NB4 (cell line): ENCODE results near the gene CYLC2.

Source experiments
- DNase-seq: peaks from one replicate; pipeline ENCODE4 v3.0.0; 2010; ENCODE audit warnings: low read depth
- H3K4me3 ChIP-seq: one replicate; pipeline ENCODE4 v1.5.1; 2011; ENCODE audit warnings: mild to moderate bottlenecking, low read depth, low read length, moderate library complexity
- CTCF ChIP-seq: IDR thresholded peaks from one replicate; pipeline ENCODE4 v1.5.1; 2012; ENCODE audit warnings: low read depth, low read length
- MAX ChIP-seq: IDR thresholded peaks from 2 replicates; pipeline ENCODE4 v1.6.1; 2011; ENCODE audit warnings: low read depth, low read length
- MYC ChIP-seq: IDR thresholded peaks from 2 replicates; pipeline ENCODE4 v1.6.1; 2011; ENCODE audit warnings: low read depth, low read length
- POLR2A ChIP-seq: IDR thresholded peaks from 2 replicates; pipeline ENCODE4 v1.6.1; 2011; ENCODE audit warnings: mild to moderate bottlenecking; ENCODE audit not compliant: insufficient read length; ENCODE audit errors: extremely low read depth

The CYLC2 gene

GRCh38 chr9:102975251-102975650, 19.9 kb upstream of the CYLC2 start:
- no peak overlapping the region for H3K4me3 ChIP-seq
- TF ChIP-seq MAX (no peak), MYC (no peak), CTCF (no peak), POLR2A (no peak)
- no peak for DNase-seq

DNA sequence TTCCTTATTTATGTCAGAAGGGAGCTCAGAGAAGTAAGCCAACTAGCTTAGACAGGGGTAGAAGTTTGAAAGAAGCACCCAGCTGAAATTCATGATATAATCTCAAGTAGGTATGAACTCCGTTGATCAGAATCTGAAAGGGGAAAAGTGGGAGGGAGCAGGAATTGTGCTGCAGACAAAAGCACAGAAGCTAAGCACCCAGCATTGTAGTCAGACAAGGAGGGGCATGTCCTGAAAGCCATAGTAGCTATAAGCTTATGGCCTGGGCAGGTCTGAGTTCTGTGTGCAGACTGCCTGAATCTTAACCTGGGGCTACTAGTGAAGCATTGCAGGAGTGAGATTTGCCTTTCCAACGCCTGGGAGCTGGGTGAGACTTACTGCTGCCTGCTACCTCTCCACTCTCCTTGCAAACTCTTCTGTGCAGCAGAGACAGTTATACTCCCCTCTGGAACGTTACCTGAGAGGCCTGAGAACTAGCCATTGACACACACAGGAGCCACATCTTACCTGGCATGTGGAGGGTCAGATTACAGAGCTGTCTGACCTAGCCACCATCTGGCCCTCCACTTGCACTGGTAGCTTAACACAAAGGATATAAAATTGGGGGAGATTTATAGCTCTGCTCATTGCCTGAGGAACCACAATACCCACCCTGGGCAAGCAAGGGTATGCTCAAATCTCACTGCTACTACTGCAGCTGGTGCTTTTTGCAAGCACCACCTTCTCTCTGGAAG, 9.8 kb upstream of the CYLC2 start:
- no peak for TF ChIP-seq CTCF
- no peak for TF ChIP-seq MYC
- no peak for TF ChIP-seq POLR2A
- no peak for TF ChIP-seq MAX
- H3K4me3 ChIP-seq = no peak overlapping the region
- DNase-seq = no peak

DNA sequence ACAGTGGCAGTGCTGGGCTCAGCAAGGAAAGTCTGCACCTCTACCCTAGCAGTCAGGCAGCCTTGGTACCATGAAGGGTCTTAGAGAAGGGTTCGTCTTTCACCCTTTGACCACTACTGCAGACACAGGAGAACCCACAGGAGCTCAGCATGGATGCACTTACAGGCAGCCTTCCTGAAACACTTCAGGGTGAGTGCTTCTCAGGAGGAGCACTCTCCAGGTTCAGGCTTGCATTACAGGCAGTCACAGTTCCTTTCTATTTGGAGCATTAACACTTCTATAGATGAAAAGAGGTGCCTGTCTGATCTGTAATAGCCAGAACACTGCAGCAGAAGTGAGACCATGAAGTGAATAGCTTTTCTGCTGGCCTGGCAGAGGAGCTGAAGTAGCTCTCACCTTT, 8.7 kb upstream of the CYLC2 start:
- no peak overlapping the region for H3K4me3 ChIP-seq
- DNase-seq = no peak
- TF ChIP-seq POLR2A = no peak
- no peak for TF ChIP-seq MYC

DNA sequence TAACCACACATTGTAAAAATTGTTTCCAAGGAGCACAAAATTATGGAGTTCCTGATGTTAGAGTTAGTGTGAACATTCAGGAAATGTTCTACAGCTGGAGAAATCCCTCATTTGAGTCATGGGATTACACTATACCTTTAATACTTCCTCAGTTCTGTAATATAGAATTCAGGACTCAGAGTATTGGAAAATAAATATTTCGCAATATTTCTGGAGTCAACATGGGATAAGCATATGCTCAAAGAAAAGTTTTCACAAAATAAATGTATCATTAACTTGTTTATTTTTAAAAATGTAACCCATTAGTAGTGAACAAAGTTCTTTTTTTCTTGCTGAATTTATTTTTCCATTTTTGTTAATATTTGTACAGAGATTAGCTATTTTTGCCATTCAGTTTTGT, 8.6 kb downstream of the CYLC2 start:
- H3K4me3 ChIP-seq = no peak overlapping the region
- no peak for DNase-seq
- no peak for TF ChIP-seq CTCF

DNA sequence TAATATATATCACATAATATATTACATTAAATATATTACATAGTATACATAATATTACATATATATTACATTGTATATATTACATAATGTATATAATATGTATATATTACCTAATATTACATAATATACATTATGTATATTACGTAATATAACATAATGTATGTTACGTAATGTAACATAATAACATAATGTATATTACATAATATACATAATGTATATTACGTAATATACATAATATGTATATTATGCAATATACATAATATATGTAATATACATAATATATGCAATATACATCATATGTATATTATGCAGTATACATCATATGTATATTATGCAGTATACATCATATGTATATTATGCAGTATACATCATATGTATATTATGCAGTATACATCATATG, 19.1 kb downstream of the CYLC2 start:
- no peak overlapping the region for H3K4me3 ChIP-seq
- no peak for TF ChIP-seq CTCF
- no peak for TF ChIP-seq MYC
- no peak for TF ChIP-seq MAX
- TF ChIP-seq POLR2A = no peak
- no peak for DNase-seq

DNA sequence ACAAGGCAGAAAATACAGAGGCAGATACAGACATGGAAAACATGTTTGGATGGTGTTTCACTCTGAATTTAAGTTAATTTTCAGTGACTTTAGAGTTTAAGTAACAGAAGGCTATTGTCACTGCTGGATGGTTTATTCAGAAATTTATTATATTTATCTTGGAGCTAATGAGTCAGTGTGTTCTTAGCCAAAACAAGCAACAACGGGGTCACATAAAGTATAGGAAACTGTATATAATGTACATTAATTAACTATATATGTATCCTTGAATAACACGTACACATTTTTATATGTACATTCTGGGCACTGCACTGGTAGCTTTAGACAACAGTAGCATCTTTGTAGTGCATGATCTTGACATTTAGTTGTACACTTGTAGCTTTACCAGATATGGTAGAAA, 30.7 kb downstream of the CYLC2 start:
- DNase-seq = no peak
- no peak for TF ChIP-seq CTCF
- no peak for TF ChIP-seq POLR2A
- no peak overlapping the region for H3K4me3 ChIP-seq
